Prostate gland (tissue), 2 donors: ENCODE data around the gene PAX5. TPM values are rescaled to one million over a fixed set of nuclear protein-coding genes. Genes with fewer than 3 reads are reported as not detected.

ENCODE experiments used
- DNase-seq: peaks from one replicate; pipeline ENCODE4 v3.0.0-alpha.2; 2019; ENCODE audit warnings: low spot score
- H3K27ac ChIP-seq, 2 donors: fragments of 200-600 bp; sonication (generic); 2 replicates each; pipeline ENCODE4 v1.5.1; 2017 to 2019
- H3K27me3 ChIP-seq: fragments of 200-600 bp; sonication (generic); replicated peaks from 2 replicates; pipeline ENCODE4 v1.5.1; 2019; ENCODE audit not compliant: insufficient read depth
- H3K36me3 ChIP-seq, 2 donors: fragments of 200-600 bp; sonication (generic); 1 replicate in 1 of 2; 2 replicates in 1 of 2; pipeline versions ENCODE4 v1.5.1 to v1.8.1; 2017 to 2019
- H3K4me1 ChIP-seq: fragments of 200-600 bp; sonication (generic); replicated peaks from 2 replicates; pipeline ENCODE4 v1.5.1; 2019
- H3K4me3 ChIP-seq, 2 donors: fragments of 200-600 bp; sonication (generic); 2 replicates each; pipeline ENCODE4 v1.5.1; 2017 to 2019
- H3K9me3 ChIP-seq: fragments of 200-600 bp; sonication (generic); 2 replicates; pipeline ENCODE4 v1.5.1; 2017
- CTCF ChIP-seq, 4 experiments: fragments of 200-600 bp in 2 of 4; fragments of 450-650 bp in 2 of 4; sonication (generic) in 2 of 4; IDR thresholded peaks; 1 replicate in 3 of 4; 2 replicates in 1 of 4; pipeline ENCODE4 v1.5.1; 2016 to 2019; ENCODE audit warnings: antibody characterized with exemption in 4 of 4, mild to moderate bottlenecking in 2 of 4, moderate library complexity in 2 of 4
- POLR2A ChIP-seq: fragments of 450-650 bp; IDR thresholded peaks from one replicate; pipeline ENCODE4 v1.6.1; 2016; ENCODE audit warnings: antibody characterized with exemption, mild to moderate bottlenecking
- POLR2AphosphoS5 ChIP-seq: sonication (generic); formaldehyde crosslinking; IDR thresholded peaks from one replicate; pipeline ENCODE4 v1.6.1; 2017; ENCODE audit warnings: antibody characterized with exemption
- WGBS: methylation state at CpG from one replicate; pipeline ENCODE4 v1.1.5; 2018; 5-methylcytosine and 5-hydroxymethylcytosine counted together
- intact Hi-C: fragments of 100-400 bp; cut with DNase I; formaldehyde crosslinking; loops from one replicate; pipeline ENCODE4 v1.14.2; 2022
- total RNA-seq, 2 donors: library from RNA; depleted of rRNA; stranded (reverse); fragments of >200 nt; gene quantifications; one replicate each; pipeline ENCODE4 v1.1.0, GENCODE V29; 2016

The PAX5 gene
- total RNA-seq, 2 donors from 2014 or later, result 0.05 to 0.11 TPM

DNA sequence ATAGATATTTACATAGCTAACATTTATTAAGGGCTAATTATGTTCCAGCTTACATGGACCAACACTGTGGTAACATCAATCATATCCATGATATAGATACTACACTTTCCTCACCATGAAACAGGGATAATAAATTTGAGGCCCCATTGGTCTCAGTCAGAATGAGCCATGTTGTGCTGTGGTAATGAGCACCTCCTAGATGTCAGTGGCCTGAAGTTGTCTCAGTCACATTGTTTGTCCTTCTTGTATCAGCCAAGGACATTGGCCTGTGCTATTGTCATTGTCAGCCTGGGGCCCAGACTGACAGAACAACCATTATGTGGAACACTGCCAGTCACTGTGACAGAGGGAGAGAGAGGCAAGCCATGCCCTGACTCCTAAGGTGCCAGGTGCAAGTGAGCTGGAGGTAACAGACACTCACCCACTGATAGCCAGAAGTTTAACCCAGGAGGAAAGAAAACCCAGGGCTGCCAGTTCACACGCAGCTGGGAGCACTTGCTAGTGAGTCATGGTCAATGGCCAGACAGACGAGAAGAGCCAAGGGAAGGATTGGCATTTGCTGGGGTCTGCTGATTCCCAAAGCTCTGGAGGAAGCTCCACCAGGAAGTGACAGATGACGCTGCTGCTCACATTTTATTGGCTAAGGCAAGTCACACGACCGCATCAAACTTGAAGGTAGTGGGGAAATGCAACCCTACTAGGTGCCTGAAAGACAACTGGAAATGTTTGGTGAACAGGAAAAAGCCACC is 237.2 kb downstream of the PAX5 start:
- Histone ChIP-seq H3K4me3 (no peak overlapping the region), H3K9me3 (no peaks in the 10 kb centered on the region), H3K27me3 (no peaks in the 10 kb centered on the region), H3K4me1 (no peaks in the 10 kb centered on the region), H3K36me3 (no peaks in the 10 kb centered on the region), H3K27ac (no peak overlapping the region)
- DNase-seq, result no peak
- WGBS, result 68% methylated on average over 5 of the region's 5 CpGs
- no peak for TF ChIP-seq CTCF (IDR thresholded peaks at IDR 0.05)
- no peak for TF ChIP-seq POLR2A
- TF ChIP-seq POLR2AphosphoS5, result no peak
- intact Hi-C loops, result no loop called here

- H3K27ac ChIP-seq, result no peak overlapping the region
- no peak for TF ChIP-seq POLR2AphosphoS5
- TF ChIP-seq POLR2A, result no peak
- no peak for TF ChIP-seq CTCF (IDR thresholded peaks at IDR 0.05)
- H3K36me3 ChIP-seq, result no peaks in the 10 kb centered on the region
- no peak for DNase-seq
- intact Hi-C loops, result no loop called here
- no peak overlapping the region for H3K4me3 ChIP-seq
- whole genome bisulfite sequencing, result 78% methylated on average over 5 of the region's 5 CpGs
- no peaks in the 10 kb centered on the region for H3K27me3 ChIP-seq
- H3K9me3 ChIP-seq, result no peaks in the 10 kb centered on the region
- no peaks in the 10 kb centered on the region for H3K4me1 ChIP-seq
Measured at GRCh38 chr9:36794461-36794860, 239.6 kb downstream of the PAX5 start.

DNA sequence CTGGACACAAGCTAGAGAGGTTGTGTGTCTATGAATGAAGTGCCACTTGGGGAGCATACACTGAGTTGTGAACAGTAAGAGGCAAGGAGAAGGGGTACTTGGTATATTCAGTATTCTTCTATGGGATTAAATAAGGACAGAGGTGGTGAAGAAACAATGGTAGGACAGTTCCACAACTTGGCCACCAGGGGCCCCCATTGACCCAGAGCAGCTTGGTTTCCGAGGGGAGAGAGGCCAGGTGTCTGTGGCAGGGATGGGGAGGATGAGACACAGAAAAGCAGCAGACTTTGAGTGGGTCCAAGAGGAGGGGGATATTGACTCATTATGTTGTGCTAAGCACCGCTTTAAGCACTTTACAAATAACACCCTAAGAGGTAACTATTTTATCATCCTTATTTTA is 240.8 kb downstream of the PAX5 start:
- Histone ChIP-seq H3K36me3 (no peaks in the 10 kb centered on the region), H3K4me3 (no peak overlapping the region), H3K4me1 (no peaks in the 10 kb centered on the region), H3K9me3 (no peaks in the 10 kb centered on the region), H3K27me3 (no peaks in the 10 kb centered on the region), H3K27ac (no peak overlapping the region)
- no peak for TF ChIP-seq POLR2AphosphoS5
- TF ChIP-seq CTCF (IDR thresholded peaks at IDR 0.05), result peak in 1 of 4 experiments; percentile 17
- no peak for TF ChIP-seq POLR2A
- intact Hi-C loops, result no loop called here
- WGBS, result 73% methylated on average over 2 of the region's 2 CpGs
- DNase-seq, result no peak

- Histone ChIP-seq H3K27ac (no peak overlapping the region), H3K36me3 (no peaks in the 10 kb centered on the region), H3K9me3 (no peaks in the 10 kb centered on the region), H3K27me3 (no peaks in the 10 kb centered on the region), H3K4me3 (no peak overlapping the region), H3K4me1 (no peaks in the 10 kb centered on the region)
- no peak for TF ChIP-seq POLR2AphosphoS5
- no peak for TF ChIP-seq POLR2A
- TF ChIP-seq CTCF (IDR thresholded peaks at IDR 0.05), result no peak
- DNase-seq, result no peak
- 63% methylated on average over 9 of the region's 9 CpGs for WGBS
- intact Hi-C loops, result no loop called here
Measured at GRCh38 chr9:36791222-36791950, 242.7 kb downstream of the PAX5 start.

GRCh38 chr9:36789886-36790285 is 244.2 kb downstream of the PAX5 start:
- no peak for DNase-seq
- WGBS, result 41% methylated on average over 3 of the region's 3 CpGs
- Histone ChIP-seq H3K4me3 (no peak overlapping the region), H3K4me1 (no peaks in the 10 kb centered on the region), H3K27ac (no peak overlapping the region), H3K27me3 (no peaks in the 10 kb centered on the region), H3K9me3 (no peaks in the 10 kb centered on the region), H3K36me3 (no peaks in the 10 kb centered on the region)
- intact Hi-C loops, result loop anchor here (10.0 kb wide), 1 partner anchor 75 kb away; no protein-coding TSS in a partner anchor
- TF ChIP-seq POLR2AphosphoS5 (no peak), CTCF (IDR thresholded peaks at IDR 0.05) (no peak), POLR2A (no peak)
